Esophagus muscularis mucosa (tissue), 4 donors: ENCODE measurements around the gene AP1B1.

Experiments used
- EP300 ChIP-seq: sonication (generic); formaldehyde crosslinking; IDR thresholded peaks from one replicate; pipeline ENCODE4 v1.6.1; 2017; ENCODE audit warnings: antibody characterized with exemption
- POLR2A ChIP-seq: fragments of 450-650 bp; IDR thresholded peaks from one replicate; pipeline ENCODE4 v1.6.1; 2017; ENCODE audit warnings: antibody characterized with exemption, moderate library complexity, mild to moderate bottlenecking, low read depth
- POLR2AphosphoS5 ChIP-seq, 2 donors: sonication (generic); formaldehyde crosslinking; IDR thresholded peaks; one replicate each; pipeline ENCODE4 v1.6.1; 2017; ENCODE audit warnings: antibody characterized with exemption in 2 of 2
- TF ChIP-seq, protein P1 (sequence below), 3 experiments: fragments of 200-600 bp in 2 of 3; fragments of 450-650 bp in 1 of 3; sonication (generic) in 2 of 3; IDR thresholded peaks; one replicate each; pipeline ENCODE4 v1.5.1; 2017 to 2019; ENCODE audit warnings: antibody characterized with exemption in 3 of 3, mild to moderate bottlenecking in 2 of 3, moderate library complexity in 1 of 3

GRCh38 chr22:29345932-29346331 lies 42.4 kb downstream of the AP1B1 start:
- TF ChIP-seq, protein P1, sequence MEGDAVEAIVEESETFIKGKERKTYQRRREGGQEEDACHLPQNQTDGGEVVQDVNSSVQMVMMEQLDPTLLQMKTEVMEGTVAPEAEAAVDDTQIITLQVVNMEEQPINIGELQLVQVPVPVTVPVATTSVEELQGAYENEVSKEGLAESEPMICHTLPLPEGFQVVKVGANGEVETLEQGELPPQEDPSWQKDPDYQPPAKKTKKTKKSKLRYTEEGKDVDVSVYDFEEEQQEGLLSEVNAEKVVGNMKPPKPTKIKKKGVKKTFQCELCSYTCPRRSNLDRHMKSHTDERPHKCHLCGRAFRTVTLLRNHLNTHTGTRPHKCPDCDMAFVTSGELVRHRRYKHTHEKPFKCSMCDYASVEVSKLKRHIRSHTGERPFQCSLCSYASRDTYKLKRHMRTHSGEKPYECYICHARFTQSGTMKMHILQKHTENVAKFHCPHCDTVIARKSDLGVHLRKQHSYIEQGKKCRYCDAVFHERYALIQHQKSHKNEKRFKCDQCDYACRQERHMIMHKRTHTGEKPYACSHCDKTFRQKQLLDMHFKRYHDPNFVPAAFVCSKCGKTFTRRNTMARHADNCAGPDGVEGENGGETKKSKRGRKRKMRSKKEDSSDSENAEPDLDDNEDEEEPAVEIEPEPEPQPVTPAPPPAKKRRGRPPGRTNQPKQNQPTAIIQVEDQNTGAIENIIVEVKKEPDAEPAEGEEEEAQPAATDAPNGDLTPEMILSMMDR (IDR thresholded peaks at IDR 0.05), result no peak
- TF ChIP-seq POLR2AphosphoS5 (IDR thresholded peaks at IDR 0.05) (no peak), POLR2A (no peak), EP300 (no peak)
